H1 (cell line): ENCODE results near the gene HDLBP. TPM values are rescaled to one million over a fixed set of nuclear protein-coding genes. Genes with fewer than 3 reads are reported as not detected.

Experiments
- CTCF ChIA-PET: fragments of 300-600 bp; sonication (Branson Sonifier 250); formaldehyde crosslinking; loops from one replicate; lab custom pipeline; 2021; ENCODE audit not compliant: partially characterized antibody; lab: Charles Lee
- POLR2A ChIA-PET: fragments of 300-600 bp; sonication (Branson Sonifier 250); formaldehyde crosslinking; loops from one replicate; lab custom pipeline; 2021; ENCODE audit warnings: inconsistent platforms; ENCODE audit not compliant: partially characterized antibody; lab: Charles Lee
- DNase-seq, 2 experiments: peaks; one replicate each; pipeline versions ENCODE4 v3.0.0 to v3.0.0-alpha.2; 2010 to 2022; ENCODE audit warnings: low spot score in 2 of 2, low read depth in 1 of 2, mixed read lengths in 1 of 2
- FAIRE-seq: peaks from 2 replicates; lab custom pipeline; 2011; peaks lifted over from hg19 to GRCh38; lab: Jason Lieb, UNC
- H2AFZ ChIP-seq: 2 replicates; pipeline ENCODE4 v1.8.1; 2012; ENCODE audit warnings: low read length, inconsistent platforms
- H2AK5ac ChIP-seq: 2 replicates; pipeline ENCODE4 v1.6.1; 2013; ENCODE audit warnings: low read depth, low read length
- H2BK120ac ChIP-seq: replicated peaks from 2 replicates; pipeline ENCODE3; 2013; ENCODE audit warnings: low read depth, low read length, inconsistent platforms
- H2BK12ac ChIP-seq: 2 replicates; pipeline ENCODE4 v1.6.1; 2013; ENCODE audit warnings: low read depth, low read length
- H2BK15ac ChIP-seq: 2 replicates; pipeline ENCODE4 v1.6.1; 2013; ENCODE audit warnings: low read length
- H2BK20ac ChIP-seq: 2 replicates; pipeline ENCODE4 v1.6.1; 2013; ENCODE audit warnings: low read length
- H2BK5ac ChIP-seq: 2 replicates; pipeline ENCODE4 v1.6.1; 2013; ENCODE audit warnings: low read depth, low read length
- H3K14ac ChIP-seq: 2 replicates; pipeline ENCODE4 v1.6.1; 2013; ENCODE audit warnings: inconsistent platforms; ENCODE audit not compliant: insufficient read length
- H3K18ac ChIP-seq: 2 replicates; pipeline ENCODE4 v1.6.1; 2013; ENCODE audit warnings: low read length; ENCODE audit errors: extremely low read depth
- H3K23ac ChIP-seq: 2 replicates; pipeline ENCODE4 v1.6.1; 2013; ENCODE audit warnings: inconsistent platforms; ENCODE audit not compliant: insufficient read length
- H3K23me2 ChIP-seq: 2 replicates; pipeline ENCODE4 v1.6.1; 2013; ENCODE audit warnings: low read depth, low read length
- H3K27ac ChIP-seq: 2 replicates; pipeline ENCODE4 v1.6.1; 2011; ENCODE audit warnings: low read depth, low read length, inconsistent platforms
- H3K27me3 ChIP-seq, 4 experiments: replicated peaks in 1 of 4; 1 replicate in 1 of 4; 2 replicates in 3 of 4; pipeline versions ENCODE4 v1.6.1 to v1.8.1; 2011 to 2013; ENCODE audit warnings: low read length in 3 of 4, mild to moderate bottlenecking in 3 of 4, inconsistent platforms in 2 of 4, mixed read lengths in 2 of 4, moderate library complexity in 1 of 4; ENCODE audit not compliant: control insufficient read depth in 3 of 4, insufficient read depth in 3 of 4; ENCODE audit errors: extremely low read depth in 1 of 4
- H3K36me3 ChIP-seq, 4 experiments: 2 replicates each; pipeline versions ENCODE4 v1.6.1 to v1.8.1; 2011 to 2013; ENCODE audit warnings: mild to moderate bottlenecking in 4 of 4, low read length in 3 of 4, moderate library complexity in 2 of 4, control low read depth in 1 of 4, inconsistent platforms in 1 of 4; ENCODE audit not compliant: insufficient read depth in 4 of 4, control insufficient read depth in 2 of 4
- H3K4ac ChIP-seq: replicated peaks from 2 replicates; pipeline ENCODE3; 2013; ENCODE audit warnings: low read length, low read depth, mixed read lengths, inconsistent platforms; ENCODE audit not compliant: insufficient read length
- H3K4me1 ChIP-seq, 4 experiments: replicated peaks in 1 of 4; 1 replicate in 1 of 4; 2 replicates in 3 of 4; pipeline versions ENCODE4 v1.6.1 to v1.8.1; 2011 to 2013; ENCODE audit warnings: low read length in 3 of 4, inconsistent platforms in 2 of 4, mixed read lengths in 1 of 4; ENCODE audit not compliant: insufficient read depth in 4 of 4, control insufficient read depth in 3 of 4
- H3K4me2 ChIP-seq, 2 experiments: 2 replicates each; pipeline versions ENCODE4 v1.6.1 to v1.8.1; 2011 to 2013; ENCODE audit warnings: low read depth in 2 of 2, low read length in 2 of 2, control low read depth in 1 of 2, inconsistent platforms in 1 of 2, mild to moderate bottlenecking in 1 of 2; ENCODE audit not compliant: insufficient read depth in 1 of 2
- H3K4me3 ChIP-seq, 4 experiments: fragments of 200-600, 300-600 bp in 1 of 4; sonication (generic), shearing (Covaris generic), sonication (Bioruptor Twin) in 1 of 4; 2 replicates each; pipeline versions ENCODE4 v1.5.1 to v1.8.1; 2011 to 2016; ENCODE audit warnings: low read length in 4 of 4, low read depth in 3 of 4, control low read depth in 2 of 4, inconsistent platforms in 2 of 4, mild to moderate bottlenecking in 2 of 4, mixed read lengths in 1 of 4, moderate library complexity in 1 of 4; ENCODE audit not compliant: insufficient read depth in 2 of 4; ENCODE audit errors: extremely low read depth in 1 of 4
- H3K56ac ChIP-seq: replicated peaks from 2 replicates; pipeline ENCODE3; 2013; ENCODE audit warnings: low read depth, mild to moderate bottlenecking, mixed read lengths, low read length, inconsistent platforms; ENCODE audit not compliant: insufficient read length
- H3K79me1 ChIP-seq: 2 replicates; pipeline ENCODE4 v1.6.1; 2013; ENCODE audit warnings: low read depth, low read length, control low read depth
- H3K79me2 ChIP-seq, 2 experiments: 2 replicates each; pipeline versions ENCODE4 v1.6.1 to v1.8.1; 2012 to 2013; ENCODE audit warnings: low read length in 2 of 2, mild to moderate bottlenecking in 2 of 2, inconsistent platforms in 1 of 2; ENCODE audit not compliant: insufficient read depth in 2 of 2, control insufficient read depth in 1 of 2
- H3K9ac ChIP-seq, 4 experiments: replicated peaks in 1 of 4; 1 replicate in 1 of 4; 2 replicates in 3 of 4; pipeline versions ENCODE4 v1.6.1 to v1.8.1; 2011 to 2013; ENCODE audit warnings: low read depth in 3 of 4, low read length in 3 of 4, control low read depth in 2 of 4, mild to moderate bottlenecking in 2 of 4, moderate library complexity in 2 of 4, inconsistent platforms in 1 of 4; ENCODE audit errors: extremely low read depth in 1 of 4
- H3K9me3 ChIP-seq, 2 experiments: 2 replicates each; pipeline versions ENCODE4 v1.6.1 to v1.8.1; 2012 to 2013; ENCODE audit warnings: mild to moderate bottlenecking in 2 of 2, moderate library complexity in 2 of 2, control low read depth in 1 of 2, inconsistent platforms in 1 of 2, low read depth in 1 of 2, low read length in 1 of 2, mixed read lengths in 1 of 2; ENCODE audit not compliant: insufficient read depth in 2 of 2
- H4K20me1 ChIP-seq, 2 experiments: replicated peaks in 1 of 2; 2 replicates each; pipeline versions ENCODE3 to v1.8.1; 2011 to 2013; ENCODE audit warnings: inconsistent platforms in 2 of 2, low read length in 2 of 2, mild to moderate bottlenecking in 1 of 2; ENCODE audit not compliant: insufficient read depth in 2 of 2, control insufficient read depth in 1 of 2
- H4K5ac ChIP-seq: 2 replicates; pipeline ENCODE4 v1.6.1; 2013; ENCODE audit warnings: low read length, low read depth, mixed read lengths, inconsistent platforms; ENCODE audit not compliant: insufficient read length
- H4K8ac ChIP-seq: 2 replicates; pipeline ENCODE4 v1.8.0; 2013; ENCODE audit warnings: mild to moderate bottlenecking, moderate library complexity, low read length, inconsistent platforms; ENCODE audit not compliant: insufficient read depth; ENCODE audit errors: extremely low read depth
- H4K91ac ChIP-seq: replicated peaks from 2 replicates; pipeline ENCODE3; 2013; ENCODE audit warnings: low read length, mixed read lengths, inconsistent platforms; ENCODE audit not compliant: insufficient read length
- CTBP2 ChIP-seq: IDR thresholded peaks from 2 replicates; pipeline ENCODE4 v1.7.0; 2011; ENCODE audit warnings: borderline replicate concordance, mild to moderate bottlenecking, moderate library complexity, mixed read lengths, low read length; ENCODE audit not compliant: insufficient read depth, insufficient read length
- GABPA ChIP-seq: IDR thresholded peaks from 2 replicates; pipeline ENCODE4 v1.6.1; 2011; ENCODE audit warnings: mild to moderate bottlenecking, low read length, moderate library complexity, borderline replicate concordance; ENCODE audit not compliant: insufficient read depth
- TAF1 ChIP-seq: IDR thresholded peaks from 2 replicates; pipeline ENCODE4 v1.6.1; 2011; ENCODE audit warnings: mild to moderate bottlenecking, low read depth, low read length
- TAF7 ChIP-seq: optimal IDR thresholded peaks from 2 replicates; pipeline ENCODE3; 2011; ENCODE audit warnings: low read depth, mild to moderate bottlenecking, inconsistent platforms, low read length, moderate library complexity, borderline replicate concordance
- TCF12 ChIP-seq: IDR thresholded peaks from 2 replicates; pipeline ENCODE4 v1.6.1; 2011; ENCODE audit warnings: low read depth, mild to moderate bottlenecking, low read length
- WGBS, 2 experiments: shearing (Covaris generic) in 1 of 2; methylation state at CpG; one replicate each; pipeline versions ENCODE4 v1.1.6 to v1.1.7; 2013 to 2015; ENCODE audit warnings: low lambda C conversion rate in 2 of 2, mixed read lengths in 2 of 2, inconsistent platforms in 1 of 2, low coverage in 1 of 2, missing lambda C conversion rate in 1 of 2; ENCODE audit not compliant: insufficient replicate concordance in 2 of 2, insufficient coverage in 1 of 2, insufficient read length in 1 of 2; ENCODE audit errors: extremely low coverage in 1 of 2, missing lambda C conversion rate in 1 of 2; 5-methylcytosine and 5-hydroxymethylcytosine counted together
- polyA plus RNA-seq, 7 experiments: library from polyadenylated mRNA; depleted of rRNA in 3 of 7; stranded (reverse) in 5 of 7; unstranded in 2 of 7; fragments of >200 nt in 5 of 7; fragments of 200-250 nt in 2 of 7; gene quantifications; 1 replicate in 5 of 7; 2 replicates in 1 of 7; 4 replicates in 1 of 7; pipeline versions ENCODE4 v1.2.1 to v1.2.3, GENCODE V29; 2011 to 2013; ENCODE audit warnings: missing spikeins in 2 of 7, mixed read lengths in 2 of 7
- total RNA-seq: library from RNA; stranded (reverse); fragmentation: NEBNext Ultra II Directional; extraction: Animal tissue kit (Norgen Biotek cat#: 25700); gene quantifications from 2 replicates; pipeline ENCODE4 v1.2.1, GENCODE V29; 2021

HDLBP gene
- total and polyA plus RNA-seq, 2 of the 8 experiments (the other 6 are each of a cell fraction or from before 2014, with no cell fraction given): 185 to 360 TPM

DNA sequence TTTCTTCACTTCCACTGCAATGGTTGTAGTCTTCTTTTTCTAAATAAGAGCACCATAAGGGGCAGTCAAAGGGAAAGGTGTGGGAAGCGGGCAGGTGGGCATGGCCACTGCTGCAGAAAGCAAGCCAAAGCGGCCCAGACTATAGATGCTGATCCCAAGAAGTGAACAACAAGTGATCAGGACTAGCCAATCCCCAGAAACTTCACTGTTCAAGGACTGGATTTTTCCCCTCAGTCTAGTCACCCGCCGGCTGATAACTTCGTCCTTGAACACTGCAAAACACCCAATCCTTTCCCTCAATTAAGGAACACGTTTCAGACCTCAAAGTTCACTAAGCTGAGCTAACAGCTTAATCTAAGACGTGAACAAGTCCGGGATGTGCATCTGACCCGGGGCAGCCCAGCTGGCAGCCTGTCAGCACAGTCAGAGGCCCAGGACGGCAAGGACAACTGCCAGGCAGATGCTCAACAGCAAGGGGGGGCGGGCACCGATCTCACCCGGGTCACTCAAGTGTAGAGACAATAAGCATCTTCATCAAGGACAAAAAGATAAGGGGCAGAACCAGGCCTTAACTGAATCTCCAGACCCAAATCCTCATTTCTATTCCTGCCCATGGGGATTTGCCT, 59.8 kb downstream of the HDLBP start:
- Histone ChIP-seq H3K79me1 (peaks cover 2% of the 10 kb centered on the region), H3K4ac (no peak overlapping the region), H3K23ac (no peak overlapping the region), H3K14ac (no peak overlapping the region), H4K8ac (no peak overlapping the region), H4K91ac (no peak overlapping the region), H2BK120ac (no peak overlapping the region), H3K9ac (no peak overlapping the region), H3K4me1 (no peaks in the 10 kb centered on the region), H3K4me3 (no peak overlapping the region), H2AFZ (no peak overlapping the region), H3K36me3 (peaks cover 29 to 86% (median 56%) of the 10 kb centered on the region in 4 experiments), H3K27ac (no peak overlapping the region), H2BK12ac (no peak overlapping the region), H2AK5ac (no peak overlapping the region), H3K27me3 (no peaks in the 10 kb centered on the region), H2BK15ac (no peak overlapping the region), H3K18ac (no peak overlapping the region), H2BK20ac (no peak overlapping the region), H3K4me2 (no peak overlapping the region), H4K5ac (no peak overlapping the region), H3K9me3 (no peaks in the 10 kb centered on the region), H3K79me2 (no peaks in the 10 kb centered on the region; a peak in 1 of 4 replicates), H2BK5ac (no peak overlapping the region), H4K20me1 (peaks cover 10 to 17% of the 10 kb centered on the region in 2 experiments), H3K56ac (no peak overlapping the region), H3K23me2 (no peaks in the 10 kb centered on the region)
- ChIA-PET POLR2A (no interaction called here), CTCF (no interaction called here)
- no peak for FAIRE-seq
- DNase-seq: no peak
- TF ChIP-seq CTBP2 (no peak), GABPA (no peak), TCF12 (no peak), TAF7 (no peak), TAF1 (no peak)
- 92% methylated on average over 13 of the region's 13 CpGs; no CpG with 5 or more reads in 1 of the 2 experiments for WGBS, 2 experiments
